HG02938 (cell line): Measurements from ENCODE around the gene SLC2A4.
"Not testable (repeated sequence)": the region's sequence is repeated elsewhere in the genome, so short reads cannot be mapped to it uniquely, and the experiment has no call there.

ENCODE experiments used
- ATAC-seq: cut with Tn5 transposase; IDR thresholded peaks from one replicate; pipeline ENCODE4 v1.9.1; 2021; ENCODE audit warnings: mild to moderate bottlenecking, moderate library complexity; ENCODE audit not compliant: unreplicated experiment

The SLC2A4 gene

GRCh38 chr17:7281074-7281952, at the start of gene SLC2A4:
TSS of gene SLC2A4 (plus strand) at chr17:7281718. CDS start at chr17:7281935, 217 bp downstream.
- ATAC-seq, result peak; percentile 43

GRCh38 chr17:7232114-7232513, 49.4 kb upstream of the SLC2A4 start:
- no peak for ATAC-seq

- no peak for ATAC-seq
Measured at GRCh38 chr17:7233701-7234082, 47.8 kb upstream of the SLC2A4 start.

DNA sequence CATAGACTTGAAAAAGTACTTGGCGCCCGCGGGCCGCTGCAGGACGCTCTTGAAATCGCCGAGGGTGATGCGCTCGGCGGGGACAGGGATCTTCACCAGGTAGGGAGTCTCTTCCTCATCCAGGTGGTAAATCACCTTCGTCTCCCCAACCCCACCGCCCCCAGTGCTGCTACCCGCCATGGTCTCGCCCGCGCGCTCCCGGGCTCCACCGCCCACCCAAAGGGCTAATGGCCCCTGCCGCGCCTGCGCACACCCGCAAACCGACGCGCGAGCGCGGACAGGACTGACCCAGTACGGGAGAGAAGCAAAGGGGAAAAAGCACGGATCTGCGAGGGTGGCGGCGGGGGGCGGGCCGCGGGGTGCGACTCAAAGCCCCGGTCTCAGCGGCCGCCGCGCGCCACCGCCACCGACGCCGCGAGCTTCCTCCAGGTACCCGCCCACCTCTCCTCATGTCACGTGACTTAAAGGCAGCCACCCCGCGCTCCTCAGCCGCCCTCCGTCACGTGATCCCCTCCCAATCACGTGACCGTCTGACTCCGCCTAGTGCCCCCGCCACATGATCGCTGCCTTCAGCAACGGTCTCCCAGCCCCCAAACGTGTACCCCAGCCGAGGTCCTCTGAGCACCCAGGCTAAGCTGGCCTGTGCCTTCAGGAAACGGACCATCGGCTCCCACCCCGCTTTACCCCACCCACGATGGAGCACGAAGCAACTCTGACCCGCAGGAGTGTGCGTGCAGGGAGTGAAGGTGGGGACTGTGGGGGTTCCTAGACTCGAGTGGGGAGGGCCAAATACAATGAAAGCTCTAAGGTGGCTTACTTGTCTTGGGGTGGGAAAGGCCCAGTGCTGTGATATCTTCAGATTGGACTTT, 47.2 kb upstream of the SLC2A4 start, which contains the start of gene DVL2:
TSS of gene DVL2 (minus strand) at position 435 of the 869 bp plus-strand sequence. CDS start at position 180, 255 bp downstream.
- ATAC-seq, result peak; percentile 55

GRCh38 chr17:7235693-7236665, 45.5 kb upstream of the SLC2A4 start:
- no peak for ATAC-seq

DNA sequence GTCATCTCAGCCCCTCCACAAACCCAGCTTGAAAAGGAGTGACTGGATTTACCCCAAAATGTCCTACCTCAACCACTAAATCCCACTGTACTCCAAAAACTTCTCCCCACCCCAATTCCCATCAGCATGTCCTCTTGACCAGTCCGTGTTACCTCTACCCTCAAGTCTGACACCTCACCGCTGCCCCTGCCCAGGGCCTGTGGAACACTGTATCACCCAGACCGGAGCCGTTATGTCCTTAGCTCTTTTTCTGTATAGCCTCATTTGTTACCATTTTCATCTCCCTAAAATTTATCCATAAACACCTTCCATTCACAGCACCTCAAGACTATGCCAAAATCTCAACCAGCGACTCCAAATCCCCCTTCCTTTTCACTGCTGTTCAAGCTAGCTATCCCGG, 44.7 kb upstream of the SLC2A4 start:
- ATAC-seq, result no peak

DNA sequence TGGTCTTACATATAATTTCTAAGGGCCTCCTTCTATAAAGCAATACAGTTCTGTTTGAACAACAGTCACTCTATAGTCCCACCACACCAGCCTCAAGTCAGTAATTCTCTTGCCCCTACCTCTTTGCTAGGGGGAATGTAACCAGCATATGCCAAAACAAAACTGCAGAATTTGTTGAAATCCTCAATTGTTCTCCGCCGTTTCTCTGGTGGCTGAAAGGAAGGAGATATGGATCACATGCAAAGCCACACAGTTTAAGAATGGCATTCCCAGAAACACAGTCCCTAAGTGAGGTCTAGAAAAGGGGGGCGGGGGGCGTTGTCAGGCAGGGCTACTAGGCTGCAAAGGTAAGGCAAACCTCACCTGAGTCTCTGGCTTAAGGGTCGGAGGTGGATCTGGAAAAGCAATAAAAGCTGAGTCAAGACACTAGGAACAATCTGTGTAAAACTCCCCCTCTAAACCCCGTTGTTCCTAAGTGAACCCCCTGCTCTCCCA, 44.2 kb upstream of the SLC2A4 start:
- no peak for ATAC-seq

DNA sequence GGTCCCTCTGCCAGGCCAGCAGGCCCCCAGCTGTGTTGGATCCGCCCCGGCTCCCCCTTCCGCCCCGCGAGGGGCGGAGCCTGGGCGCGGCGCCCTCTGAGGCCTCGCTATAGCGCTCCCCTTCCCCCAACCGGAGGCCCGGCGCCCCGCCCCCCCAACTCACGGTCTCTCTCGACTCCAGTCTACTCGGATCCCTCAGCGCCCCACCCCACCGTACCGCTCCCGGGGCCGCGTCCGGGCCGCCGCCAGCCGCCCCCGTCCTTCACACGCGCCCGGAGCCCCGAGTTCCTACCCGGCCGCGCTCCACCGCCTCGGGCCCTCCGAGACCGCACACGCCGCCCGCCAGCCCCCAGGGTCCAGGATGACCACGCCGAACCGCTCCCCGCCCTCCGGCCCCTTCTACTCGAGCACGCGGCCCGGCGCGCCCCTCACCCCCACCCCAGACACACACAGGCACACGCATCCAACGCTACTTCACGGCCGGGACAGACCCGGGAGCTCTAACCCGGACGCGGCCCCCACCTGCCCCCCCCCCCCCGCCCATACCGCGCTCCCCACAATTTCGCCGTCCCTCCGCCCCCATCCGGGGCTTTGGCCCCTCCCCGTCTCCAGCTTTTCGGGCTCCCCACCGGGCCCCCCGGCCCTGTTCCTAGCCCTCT, 43.6 kb upstream of the SLC2A4 start:
- no peak for ATAC-seq

GRCh38 chr17:7238420-7239090, 43.0 kb upstream of the SLC2A4 start:
- no peak for ATAC-seq

- ATAC-seq, result peak; percentile 44
Measured at GRCh38 chr17:7239091-7240027, 42.2 kb upstream of the SLC2A4 start, which contains the start of gene PHF23. TSS of gene PHF23 (minus strand) at chr17:7239457. CDS start at chr17:7239279, 178 bp downstream.

DNA sequence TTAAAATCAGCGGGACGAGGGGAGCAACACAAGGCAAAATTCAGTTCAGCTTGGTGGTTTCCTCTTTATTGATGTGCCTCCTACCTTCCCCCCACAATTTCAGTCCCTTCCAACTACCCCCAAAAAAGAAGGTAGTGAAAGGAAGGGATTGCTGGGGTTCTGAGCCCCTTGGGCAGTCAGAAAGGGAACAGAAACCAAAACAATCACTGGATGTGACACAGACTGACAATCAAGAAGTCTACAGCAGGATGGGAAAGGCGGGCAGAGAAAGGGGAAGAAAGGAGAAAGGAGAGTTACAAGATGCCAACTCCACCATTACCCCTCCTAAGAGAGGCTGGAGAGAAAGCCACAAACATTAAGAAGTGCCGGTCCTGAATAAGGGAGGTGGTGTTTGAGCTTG, 41.1 kb upstream of the SLC2A4 start:
- no peak for ATAC-seq

DNA sequence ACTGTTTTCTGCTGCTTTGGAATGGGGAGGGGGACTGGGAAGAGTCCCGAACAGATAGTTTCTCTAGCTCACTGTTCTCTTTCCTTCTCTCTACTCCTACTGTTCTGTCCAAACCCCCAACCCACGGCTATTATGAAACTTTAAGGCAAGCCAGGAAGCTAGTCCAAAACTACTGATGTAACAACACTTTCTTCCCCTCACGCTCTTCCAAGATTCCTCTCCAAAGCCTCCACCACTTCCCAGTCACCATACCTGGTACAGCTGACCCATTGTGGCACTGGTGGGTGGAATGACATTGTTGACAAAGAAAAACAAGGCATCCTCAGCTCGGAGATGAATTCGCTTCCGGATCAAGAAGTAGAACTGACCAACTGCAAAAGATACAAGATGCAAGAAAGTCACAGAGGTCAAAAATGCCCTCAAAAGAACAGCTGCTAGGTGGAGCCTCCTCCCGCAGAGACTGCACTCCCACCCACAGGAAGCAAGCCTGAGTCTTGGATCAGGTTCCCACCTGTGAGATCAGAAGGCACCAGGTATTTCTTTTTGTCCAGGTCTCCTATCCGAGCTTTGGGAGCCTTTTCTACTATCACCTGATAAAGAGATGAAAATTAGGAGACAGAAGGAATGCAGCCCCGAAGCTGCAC, 40.3 kb upstream of the SLC2A4 start:
- no peak for ATAC-seq

GRCh38 chr17:7241783-7242716, 39.5 kb upstream of the SLC2A4 start, which contains the start of gene GABARAP:
TSS of gene GABARAP (minus strand) at chr17:7242449. CDS start at chr17:7242330, 119 bp downstream.
- peak; percentile 34 for ATAC-seq

DNA sequence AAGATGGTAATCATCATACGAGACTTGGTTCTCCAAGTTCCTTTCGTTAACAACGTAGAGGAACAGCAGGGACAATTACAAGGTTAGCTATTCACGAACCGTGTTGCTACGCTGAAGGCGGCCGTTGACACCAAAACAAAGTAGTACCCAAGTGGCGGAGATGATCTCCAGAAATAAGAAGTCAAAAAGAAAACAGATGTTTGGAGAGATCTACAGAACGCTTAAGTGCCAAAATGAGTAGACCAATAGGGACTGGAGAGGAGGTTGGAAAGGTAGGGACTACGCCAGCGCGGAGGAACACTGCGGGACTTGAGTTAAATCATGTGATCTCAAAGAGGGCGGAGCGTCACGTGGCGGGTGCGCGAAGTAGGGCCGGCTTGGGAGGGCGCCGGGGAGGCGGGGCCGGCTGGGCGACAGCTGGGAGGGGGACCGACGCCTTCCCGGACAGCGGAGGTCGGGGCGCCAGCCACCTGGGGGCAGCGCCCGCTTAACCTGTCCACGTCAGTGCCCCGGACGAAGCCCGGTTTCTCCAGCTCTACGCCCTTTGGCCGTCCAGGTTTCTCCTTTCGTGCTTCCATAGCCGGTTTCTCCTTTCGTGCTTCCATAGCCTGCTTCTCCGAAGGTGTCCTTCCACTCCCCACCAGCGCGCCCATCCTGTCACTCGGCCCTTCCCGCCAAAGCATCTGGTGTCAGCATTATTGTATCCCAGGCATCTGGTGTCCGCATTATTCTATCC, 38.6 kb upstream of the SLC2A4 start:
- ATAC-seq, result peak; percentile 43

DNA sequence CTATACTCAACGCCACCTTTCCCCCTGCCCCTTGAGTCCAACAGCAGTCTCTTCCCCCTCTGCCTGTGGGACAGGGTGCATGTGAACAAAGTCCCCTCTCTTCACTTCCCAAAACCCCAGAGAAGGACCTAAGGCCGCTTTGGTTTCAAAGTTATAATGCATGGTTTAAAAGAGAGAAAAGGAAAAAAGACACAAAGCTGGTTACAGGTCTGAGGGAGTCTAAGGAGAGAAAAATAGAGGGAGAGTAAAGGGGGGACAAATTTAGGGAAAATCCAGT, 38.1 kb upstream of the SLC2A4 start:
- no peak for ATAC-seq

DNA sequence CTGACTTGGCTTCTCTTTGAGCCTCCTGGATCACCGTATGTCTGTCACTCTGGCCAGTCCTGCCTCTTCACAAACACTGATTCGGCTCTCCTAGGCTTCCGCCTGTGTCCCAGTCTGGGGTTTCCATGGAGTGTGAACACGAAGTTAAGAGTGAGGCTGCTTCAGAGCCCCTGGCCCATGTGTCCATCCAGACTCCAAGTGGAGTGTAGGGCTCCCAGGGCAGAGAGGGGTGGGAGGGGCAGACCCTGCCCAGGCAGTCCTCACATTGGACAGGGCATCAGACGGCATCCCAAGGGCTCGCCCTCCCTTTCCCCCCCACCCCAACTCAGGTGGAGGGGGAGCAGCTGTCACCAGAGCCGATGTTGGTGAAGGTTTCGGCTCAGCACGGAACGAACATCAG, 37.7 kb upstream of the SLC2A4 start:
- ATAC-seq, result not testable (repeated sequence)
